ENCODE data around the gene FCHSD2. TPM values are rescaled to one million over a fixed set of nuclear protein-coding genes. Genes with fewer than 3 reads are reported as not detected.

The FCHSD2 gene
- total and polyA plus RNA-seq, 2 donors (not counting 3 experiments of a cell fraction or from before 2014, with no cell fraction given) = 20.8 to 56.9 TPM

DNA sequence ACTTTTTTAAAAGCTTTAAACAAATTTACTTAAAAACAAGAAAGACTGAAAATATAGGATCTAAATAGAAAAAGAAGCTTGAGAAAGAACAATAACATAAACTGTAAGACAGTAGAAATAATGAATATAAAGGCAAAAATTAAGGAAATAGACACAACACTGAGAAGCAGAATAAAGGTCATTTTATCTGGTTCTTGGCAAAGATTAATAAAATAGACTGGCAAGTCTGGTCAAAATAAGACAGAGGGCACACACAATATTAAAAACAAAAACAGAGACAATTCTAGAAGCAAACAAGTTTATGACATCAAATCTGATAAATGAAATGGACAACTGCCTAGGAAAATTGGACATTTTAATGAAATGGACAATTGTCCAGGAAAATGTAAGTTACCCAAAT lies 222.1 kb downstream of the FCHSD2 start:
- Histone ChIP-seq H3K4me3 (replicated peaks in 1 of 3; ENCODE audit: insufficient read depth in 1 of 3, low read depth in 1 of 3, low read length in 3 of 3) (no peak overlapping the region), H3K4me1 (ENCODE audit: control insufficient read depth, extremely low read depth, insufficient read depth, low read length) (peaks cover 4% of the 10 kb centered on the region), H3K9ac (replicated peaks; ENCODE audit: extremely low read depth, insufficient read depth, low read length) (no peak overlapping the region), H3K79me2 (ENCODE audit: control insufficient read depth, insufficient read depth, low read length) (no peaks in the 10 kb centered on the region), H3K9me3 (replicated peaks; ENCODE audit: control insufficient read depth, insufficient read depth, low read length) (no peaks in the 10 kb centered on the region), H4K20me1 (replicated peaks; ENCODE audit: control insufficient read depth, extremely low read depth, insufficient read depth, low read length) (no peaks in the 10 kb centered on the region), H3K36me3 (ENCODE audit: control insufficient read depth in 2 of 2, extremely low read depth in 1 of 2, insufficient read depth in 2 of 2, low read length in 2 of 2) (no peaks in the 10 kb centered on the region), H3K4me2 (ENCODE audit: insufficient read depth, low read length) (no peak overlapping the region), H3K27ac (ENCODE audit: insufficient read depth, low read depth, low read length) (no peak overlapping the region), H3K27me3 (ENCODE audit: control insufficient read depth in 2 of 2, insufficient read depth in 2 of 2, low read length in 2 of 2) (no peaks in the 10 kb centered on the region), H3K9me1 (replicated peaks; ENCODE audit: control insufficient read depth, extremely low read depth, insufficient read depth, low read length) (no peaks in the 10 kb centered on the region), H2AFZ (ENCODE audit: low read depth, low read length) (no peak overlapping the region)
- ChIA-PET POLR2A (no interaction called here), CTCF (no interaction called here)
- dilution Hi-C loops (cut with MboI; ENCODE audit: extremely low pct_ligation_motif_present, low sequenced_read_pairs) (no loop called here), intact Hi-C loops (cut with micrococcal nuclease) (loop anchor here (5.0 kb wide), 1 partner anchor 88 kb away; no protein-coding TSS in a partner anchor)
- DNase-seq (ENCODE audit: low read depth, low spot score) (no peak), FAIRE-seq (no peak)
- no peak for TF ChIP-seq MYC (IDR thresholded peaks at IDR 0.05; ENCODE audit: low read depth, low read length)
- TF ChIP-seq, protein P1, sequence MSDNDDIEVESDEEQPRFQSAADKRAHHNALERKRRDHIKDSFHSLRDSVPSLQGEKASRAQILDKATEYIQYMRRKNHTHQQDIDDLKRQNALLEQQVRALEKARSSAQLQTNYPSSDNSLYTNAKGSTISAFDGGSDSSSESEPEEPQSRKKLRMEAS (IDR thresholded peaks at IDR 0.05; ENCODE audit: insufficient read depth, insufficient read length) = no peak
- no peak for TF ChIP-seq POLR2AphosphoS5 (IDR thresholded peaks at IDR 0.05; ENCODE audit: insufficient read depth, low read depth, low read length)
- TF ChIP-seq CTCF (IDR thresholded peaks at IDR 0.05; ENCODE audit: extremely low read depth in 1 of 2, insufficient read depth in 1 of 2, low read depth in 1 of 2, low read length in 2 of 2) = no peak
- no peak for TF ChIP-seq POLR2A (IDR thresholded peaks at IDR 0.05; ENCODE audit: low read depth, low read length)
- no peak for TF ChIP-seq FOS (IDR thresholded peaks at IDR 0.05; ENCODE audit: borderline replicate concordance, insufficient read depth, low read length)
- TF ChIP-seq GATA2 (IDR thresholded peaks at IDR 0.05; ENCODE audit: insufficient read depth, insufficient read length, low read depth, low read length) = no peak
- TF ChIP-seq EZH2 (IDR thresholded peaks at IDR 0.05; ENCODE audit: borderline replicate concordance, low read depth, low read length, severe bottlenecking) = no peak
- no peak for TF ChIP-seq JUN (IDR thresholded peaks at IDR 0.05; ENCODE audit: borderline replicate concordance, insufficient read depth, insufficient read length, low read depth)
- no TSS peak for BruUV-seq (replicated peaks)

Measured in endothelial cell of umbilical vein (primary cell).